Measurements from ENCODE around the gene EXOG.

The EXOG gene

DNA sequence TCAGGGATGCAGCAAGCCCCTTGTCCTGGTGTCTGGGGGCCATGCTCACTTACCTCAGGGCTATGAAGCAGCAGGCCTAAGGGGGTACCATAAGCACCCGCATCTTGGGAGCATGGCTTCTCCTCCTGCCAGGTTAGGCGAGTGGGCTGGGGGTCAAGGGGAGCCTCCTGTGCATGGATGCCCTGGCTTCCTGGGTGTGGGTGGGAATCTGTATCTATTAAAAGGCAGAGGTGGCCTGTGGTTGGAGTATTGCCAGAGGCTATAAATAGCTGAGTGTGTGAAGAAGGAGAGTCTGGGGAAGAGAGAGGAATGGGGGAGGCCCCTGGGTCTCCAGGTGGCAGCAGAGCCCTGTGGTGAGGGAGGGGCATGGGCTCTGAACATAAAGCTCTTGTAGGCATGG lies 22.9 kb upstream of the EXOG start:
- DNase-seq (ENCODE audit: low spot score), result no peak

GRCh38 chr3:38474928-38475605 lies 21.1 kb upstream of the EXOG start:
- DNase-seq (ENCODE audit: low spot score), result no peak

DNA sequence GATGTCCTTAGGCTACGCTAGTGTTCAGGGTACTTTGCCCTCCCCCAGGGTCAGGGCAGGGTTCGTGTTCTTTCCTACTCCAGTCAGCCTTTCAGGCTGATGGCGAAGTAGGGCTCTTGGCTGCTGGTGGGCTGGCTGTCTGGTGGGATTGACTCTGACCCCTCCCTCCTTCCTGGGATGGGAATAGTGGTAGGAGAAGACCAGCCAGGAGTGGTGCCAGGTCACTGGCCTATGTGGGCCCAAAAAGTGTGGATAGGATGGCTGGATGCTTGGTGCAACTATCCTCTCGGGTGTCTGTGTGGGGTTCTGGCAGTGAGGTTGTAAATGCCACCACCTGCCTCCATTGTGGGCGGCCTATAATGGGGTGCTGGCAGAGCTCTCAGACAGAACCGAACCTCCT lies 20.4 kb upstream of the EXOG start:
- DNase-seq (ENCODE audit: low spot score), result no peak

- DNase-seq (ENCODE audit: low spot score), result no peak
Observed at GRCh38 chr3:38476157-38476756, 19.9 kb upstream of the EXOG start.

- no peak for DNase-seq (ENCODE audit: low spot score)
Observed at GRCh38 chr3:38477057-38477820, 18.9 kb upstream of the EXOG start.

GRCh38 chr3:38477839-38478450 lies 18.2 kb upstream of the EXOG start:
- DNase-seq (ENCODE audit: low spot score), result no peak

DNA sequence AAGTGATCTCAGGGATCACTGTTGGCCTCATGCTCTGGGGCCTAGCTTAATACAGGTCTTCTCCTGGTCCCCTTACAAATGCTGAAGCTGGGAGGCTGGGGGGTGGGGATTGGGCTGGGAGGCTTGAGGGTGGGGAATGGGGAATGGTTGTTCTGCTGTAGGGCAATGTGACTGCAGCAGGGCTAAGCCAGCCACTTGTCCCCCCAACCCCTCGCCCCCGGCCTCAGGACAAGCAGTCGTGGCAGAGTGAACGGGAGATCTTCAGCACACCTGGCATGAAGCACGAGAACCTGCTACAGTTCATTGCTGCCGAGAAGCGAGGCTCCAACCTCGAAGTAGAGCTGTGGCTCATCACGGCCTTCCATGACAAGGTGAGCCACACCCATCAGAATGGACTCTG lies 17.2 kb upstream of the EXOG start:
- no peak for DNase-seq (ENCODE audit: low spot score)

- peak; percentile 54 for DNase-seq (ENCODE audit: low spot score)
Observed at GRCh38 chr3:38479431-38480092, 16.6 kb upstream of the EXOG start.

DNA sequence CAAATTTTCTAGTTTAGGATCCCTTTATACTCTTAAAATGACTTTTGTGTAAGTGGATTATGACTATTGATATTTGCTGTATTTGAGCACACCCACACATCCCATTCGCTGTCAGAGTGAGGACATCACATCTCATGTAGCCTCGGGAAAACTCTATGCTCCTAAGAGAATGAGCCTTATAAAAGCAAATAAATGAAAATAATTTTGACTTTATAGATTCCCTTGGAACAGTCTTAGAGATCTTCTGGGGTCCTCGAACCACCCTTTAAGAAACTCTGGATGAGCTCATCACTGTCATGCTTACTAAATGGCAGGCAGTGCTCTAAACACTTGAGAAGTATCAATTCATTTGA lies 16.1 kb upstream of the EXOG start:
- DNase-seq (ENCODE audit: low spot score), result no peak

DNA sequence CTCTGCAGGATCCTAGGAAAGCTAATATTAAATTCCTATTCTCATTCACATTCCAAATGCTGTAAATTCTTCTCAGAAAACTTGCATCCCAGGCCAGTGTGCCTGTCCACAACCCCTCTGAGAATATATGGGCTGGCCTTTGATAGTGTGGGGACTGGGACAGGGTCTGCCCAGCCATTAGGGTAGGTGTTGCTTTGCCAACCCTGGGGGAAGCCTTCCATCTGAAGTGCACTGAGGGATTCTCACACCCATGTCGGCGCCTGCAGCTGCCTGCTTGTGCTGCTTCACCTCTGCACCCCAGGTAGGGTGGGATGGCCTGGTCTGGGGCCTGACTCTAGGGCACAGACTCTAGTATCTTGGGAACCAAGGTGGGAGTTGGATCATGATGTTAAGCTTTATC lies 15.2 kb upstream of the EXOG start:
- no peak for DNase-seq (ENCODE audit: low spot score)

GRCh38 chr3:38482951-38483350 lies 13.2 kb upstream of the EXOG start:
- no peak for DNase-seq (ENCODE audit: low spot score)

- no peak for DNase-seq (ENCODE audit: low spot score)
Observed at GRCh38 chr3:38487323-38487722, 8.8 kb upstream of the EXOG start.

GRCh38 chr3:38488949-38489348 lies 7.2 kb upstream of the EXOG start:
- DNase-seq (ENCODE audit: low spot score), result no peak

GRCh38 chr3:38489766-38490165 lies 6.4 kb upstream of the EXOG start:
- DNase-seq (ENCODE audit: low spot score), result no peak

DNA sequence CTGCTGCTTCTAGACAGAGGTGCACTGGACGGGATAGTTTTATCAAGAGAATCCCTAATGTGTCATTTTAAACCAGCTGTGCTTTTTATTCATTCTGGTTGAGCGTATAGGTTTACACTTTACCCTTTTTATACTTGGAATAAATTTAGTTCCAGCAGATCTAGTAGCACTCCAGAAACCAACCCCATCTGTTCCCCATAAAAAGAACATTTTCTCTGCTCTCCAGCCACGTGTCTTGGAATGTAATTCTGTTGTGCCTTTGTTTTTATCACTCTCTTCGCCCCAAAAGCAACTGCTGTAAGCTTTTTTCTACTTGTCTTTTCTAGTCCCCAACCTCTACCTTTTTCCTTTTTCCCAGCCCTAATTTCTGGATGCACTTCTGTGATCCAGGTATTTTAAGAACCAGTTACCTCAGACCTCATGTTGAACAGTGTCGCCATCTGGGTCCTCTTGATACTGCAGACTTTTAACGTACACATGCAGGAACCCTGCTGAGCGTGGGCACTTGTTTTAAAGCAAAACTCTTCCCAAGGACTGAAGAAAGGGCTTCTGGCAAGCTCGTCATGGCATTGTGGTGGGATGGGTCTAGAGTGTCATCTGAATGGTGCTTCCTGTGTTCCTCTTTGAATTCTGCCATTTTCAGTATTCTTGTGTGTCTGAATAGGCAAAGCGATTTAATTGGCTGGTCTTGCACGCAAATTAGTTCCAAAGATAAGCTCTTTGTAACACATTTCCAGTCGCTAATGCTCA lies 5.7 kb upstream of the EXOG start:
- DNase-seq (ENCODE audit: low spot score), result no peak

- no peak for DNase-seq (ENCODE audit: low spot score)
Observed at GRCh38 chr3:38491215-38491614, 4.9 kb upstream of the EXOG start.

DNA sequence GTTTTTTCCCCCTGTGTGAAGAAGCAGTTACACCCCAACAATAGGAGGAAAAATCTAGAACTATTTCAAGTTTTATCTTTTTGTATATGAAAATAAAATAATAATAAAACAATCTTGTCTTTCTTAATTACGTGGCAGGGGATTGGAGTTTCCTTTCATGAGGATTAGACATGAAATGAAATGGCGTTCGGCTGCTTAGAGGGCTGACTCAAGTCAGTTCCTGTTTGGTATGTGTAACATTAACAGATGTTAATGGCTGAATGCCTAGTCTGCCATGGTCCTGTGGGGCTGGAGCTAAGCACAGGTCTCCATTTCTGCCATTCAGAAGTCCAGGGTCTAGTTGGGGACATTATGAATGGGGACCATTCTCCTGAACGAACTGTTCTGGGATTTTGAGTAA lies 3.1 kb upstream of the EXOG start:
- no peak for DNase-seq (ENCODE audit: low spot score)

DNA sequence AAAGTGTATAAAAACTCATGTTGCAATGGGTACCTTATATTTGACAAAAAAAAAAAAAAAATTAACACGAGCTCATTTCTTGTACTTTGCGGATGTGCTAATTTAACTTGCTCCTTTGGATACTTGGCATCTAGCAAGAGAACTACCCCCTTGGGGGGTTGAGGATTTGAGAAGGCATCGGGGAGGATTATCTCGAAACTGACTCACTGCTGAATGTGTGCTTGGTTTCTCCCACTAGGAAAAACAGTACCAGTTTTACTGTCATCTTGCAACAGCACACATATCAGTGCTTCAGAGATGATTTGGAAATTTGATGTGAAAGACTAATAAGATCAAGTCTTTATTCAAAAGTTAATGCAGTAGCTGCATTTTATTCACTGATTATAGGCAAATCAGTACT lies 891 bp downstream of the EXOG start:
- DNase-seq (ENCODE audit: low spot score), result no peak

GRCh38 chr3:38500688-38501417 lies 4.7 kb downstream of the EXOG start:
- no peak for DNase-seq (ENCODE audit: low spot score)

DNA sequence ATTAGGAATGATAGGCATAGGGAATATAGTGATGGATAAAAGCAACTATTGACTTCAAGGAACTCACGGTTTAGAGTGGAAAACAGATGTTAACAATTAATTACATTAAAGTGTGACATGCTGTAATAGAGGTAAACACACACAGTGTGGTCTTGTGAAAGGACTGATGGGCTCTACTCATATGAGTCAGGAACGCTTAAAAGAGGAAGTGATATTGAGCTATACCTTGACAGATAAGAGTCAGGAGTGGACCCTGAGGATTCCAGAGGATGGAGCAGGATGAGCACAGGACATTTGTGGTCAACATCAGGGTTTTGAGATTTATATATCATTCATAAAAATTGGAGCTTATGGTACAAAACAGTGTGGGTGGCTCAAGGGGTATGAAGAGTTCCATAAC lies 11.0 kb downstream of the EXOG start:
- DNase-seq (ENCODE audit: low spot score), result no peak

DNA sequence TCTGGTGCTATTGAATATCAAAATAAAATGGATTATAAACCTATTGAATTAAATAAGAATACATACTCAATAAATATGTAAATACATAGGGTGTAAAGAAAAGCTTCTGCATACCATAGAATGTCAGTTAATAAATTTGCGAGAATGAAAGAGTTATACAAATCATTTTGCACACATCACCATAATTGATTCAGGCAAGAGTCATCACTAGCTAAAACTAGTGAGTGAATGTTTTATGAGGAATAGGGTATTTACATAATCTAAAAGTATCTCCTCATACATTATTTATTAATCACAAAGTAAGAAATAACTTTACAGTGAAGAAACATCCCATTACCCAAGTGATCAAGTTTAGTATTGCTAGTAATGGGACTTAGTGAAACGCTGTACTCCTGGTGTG lies 13.6 kb downstream of the EXOG start:
- DNase-seq (ENCODE audit: low spot score), result no peak
